ENCODE measurements around the gene ARMH1. TPM values are rescaled to one million over a fixed set of nuclear protein-coding genes. Genes with fewer than 3 reads are reported as not detected.
A peak's percentile ranks its signal among the peaks of the same experiment; 100 is the strongest.
"Not testable (repeated sequence)": the region's sequence is repeated elsewhere in the genome, so short reads cannot be mapped to it uniquely, and the experiment has no call there.

The ARMH1 gene
- total and polyA plus RNA-seq, 5 donors from 2014 or later, result 3.0 to 24.8 (median 4.9) TPM

DNA sequence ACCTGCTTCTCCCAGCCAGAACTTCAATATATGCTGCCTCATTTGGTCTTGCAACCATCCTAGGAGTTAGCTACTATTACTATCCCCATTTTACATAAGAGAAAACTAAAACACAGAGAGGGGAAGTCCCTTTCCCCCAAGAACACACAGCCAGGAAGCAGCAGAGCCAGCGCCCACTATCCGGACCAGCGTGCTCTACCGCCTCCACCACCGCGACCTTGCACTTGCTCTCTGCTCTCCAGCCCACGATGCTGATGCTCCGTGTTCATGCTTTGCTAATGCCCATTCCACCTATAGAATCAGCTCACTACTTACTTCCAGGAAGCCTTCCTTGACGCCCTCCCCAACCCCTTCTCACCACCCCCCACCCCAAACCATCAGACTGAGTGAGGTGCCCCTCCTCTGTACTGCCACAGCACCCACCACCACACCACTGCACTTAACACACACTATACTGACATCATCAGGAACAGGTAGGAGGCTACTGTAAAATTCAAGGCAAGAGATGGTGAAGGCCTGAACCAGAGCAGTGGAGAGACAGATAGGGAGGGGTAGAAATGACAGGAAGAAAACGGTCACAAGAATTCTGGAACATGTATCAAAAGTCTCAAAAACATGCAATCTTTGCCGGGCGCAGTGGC is 9.7 kb upstream of the ARMH1 start:
- H3K4me3 Mint-ChIP-seq, result peak overlapping the region; percentile 4 to 82 (median 32)
- no peaks in the 10 kb centered on the region for H3K9me3 Mint-ChIP-seq
- H3K4me1 ChIP-seq (ENCODE audit: control insufficient read depth, insufficient read depth, low read length, poor library complexity, severe bottlenecking), result peaks cover 7% of the 10 kb centered on the region
- no peaks in the 10 kb centered on the region for H3K9me3 ChIP-seq (ENCODE audit: control insufficient read depth in 2 of 2, low read length in 2 of 2)
- peak in 2 of 3 donors; percentile 13 to 46 for DNase-seq
- H3K27me3 Mint-ChIP-seq, result no peaks in the 10 kb centered on the region
- H3K36me3 Mint-ChIP-seq, result no peaks in the 10 kb centered on the region
- peaks cover 5 to 20% (median 12%) of the 10 kb centered on the region in 4 donors for H3K4me1 Mint-ChIP-seq
- H3K27ac Mint-ChIP-seq, result peak overlapping the region; percentile 53 to 91 (median 91)
- H3K27me3 ChIP-seq (ENCODE audit: control insufficient read depth, insufficient read depth, low read length), result no peaks in the 10 kb centered on the region
- no peak overlapping the region for H3K27ac ChIP-seq (ENCODE audit: insufficient read depth, low read length, poor library complexity, severe bottlenecking)
- ATAC-seq (ENCODE audit: low read depth in 2 of 2), result peak; percentile 58 to 72
- peak overlapping the region; percentile 41 for H3K4me3 ChIP-seq (ENCODE audit: low read depth, low read length)
- no peaks in the 10 kb centered on the region for H3K36me3 ChIP-seq (ENCODE audit: control insufficient read depth, insufficient read depth, low read length)

DNA sequence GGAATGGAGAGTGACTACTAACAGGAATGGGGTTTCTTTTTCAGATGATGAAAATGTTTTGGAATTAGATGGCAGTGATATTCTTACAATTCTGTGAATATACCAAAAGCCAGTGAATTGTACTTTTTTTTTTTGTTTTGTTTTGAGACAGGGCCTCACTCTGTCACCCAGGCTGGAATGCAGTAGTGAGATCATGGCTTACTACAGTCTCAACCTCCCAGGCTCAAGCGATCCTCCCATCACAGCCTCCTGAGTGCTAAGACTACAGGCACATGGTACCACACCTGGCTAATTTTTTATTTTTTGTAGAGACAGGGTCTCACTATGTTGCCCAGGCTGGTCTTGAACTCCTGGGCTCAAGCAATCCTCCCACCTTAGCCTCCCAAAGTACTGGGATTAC is 7.8 kb upstream of the ARMH1 start:
- not testable (repeated sequence) for H3K27me3 Mint-ChIP-seq; H3K36me3 Mint-ChIP-seq; H3K4me3 Mint-ChIP-seq; H3K9me3 Mint-ChIP-seq; H3K27ac ChIP-seq (ENCODE audit: insufficient read depth, low read length, poor library complexity, severe bottlenecking); H3K4me3 ChIP-seq (ENCODE audit: low read depth, low read length); DNase-seq; H3K27me3 ChIP-seq (ENCODE audit: control insufficient read depth, insufficient read depth, low read length); ATAC-seq (ENCODE audit: low read depth in 2 of 2); H3K9me3 ChIP-seq (ENCODE audit: control insufficient read depth in 2 of 2, low read length in 2 of 2); H3K4me1 ChIP-seq (ENCODE audit: control insufficient read depth, insufficient read depth, low read length, poor library complexity, severe bottlenecking); H3K36me3 ChIP-seq (ENCODE audit: control insufficient read depth, insufficient read depth, low read length)
- H3K27ac Mint-ChIP-seq, result peak overlapping the region in 1 of 3 donors; percentile 74
- peaks cover 5 to 20% (median 12%) of the 10 kb centered on the region in 4 donors for H3K4me1 Mint-ChIP-seq

DNA sequence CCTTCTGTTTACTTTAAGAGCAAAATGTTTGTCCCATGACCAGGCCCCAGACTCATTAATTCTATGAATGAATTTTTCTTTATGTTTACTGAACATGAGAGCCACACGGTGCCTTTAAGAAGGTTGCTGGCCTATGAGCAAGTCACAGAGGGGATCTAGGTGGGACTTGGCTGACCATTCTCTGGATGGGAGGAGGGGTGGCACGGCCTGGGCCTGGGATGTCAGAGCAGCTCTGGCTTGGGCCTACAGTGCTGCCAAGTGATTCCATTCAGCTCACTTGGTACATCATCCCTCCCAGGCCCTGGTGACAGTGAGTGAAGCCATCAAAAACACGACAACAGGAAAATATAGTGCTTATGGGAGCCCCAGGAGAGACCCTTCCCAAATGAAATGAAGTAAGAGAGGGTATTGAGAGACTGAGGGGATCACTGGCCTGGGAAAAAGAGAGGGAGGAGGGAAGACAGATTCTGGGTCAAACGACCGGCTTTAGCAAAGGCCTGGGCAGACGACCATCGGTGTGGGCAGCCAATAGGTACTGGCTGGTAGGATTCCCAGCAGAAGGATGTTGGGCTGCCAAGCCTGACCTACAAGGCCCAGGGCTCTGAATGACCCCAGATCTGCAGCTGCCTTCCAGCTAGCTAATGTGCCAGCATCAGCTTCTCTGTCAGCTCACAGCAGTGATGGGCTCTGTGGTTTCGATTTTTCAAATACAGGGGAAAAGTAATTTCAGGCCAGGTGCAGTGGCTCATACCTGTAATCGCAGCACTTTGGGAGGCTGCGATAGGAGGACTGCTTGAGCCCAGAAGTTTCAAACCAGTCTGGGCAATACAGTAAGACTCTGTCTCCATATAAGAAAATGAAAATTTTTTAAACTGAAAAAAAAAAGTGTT is 3.5 kb upstream of the ARMH1 start:
- Mint-ChIP-seq H3K4me3 (peak overlapping the region in 1 of 4 donors; percentile 50), H3K27me3 (no peaks in the 10 kb centered on the region), H3K36me3 (no peaks in the 10 kb centered on the region), H3K27ac (peak overlapping the region in 1 of 3 donors; percentile 31), H3K9me3 (no peaks in the 10 kb centered on the region), H3K4me1 (peaks cover 0 to 23% (median 7%) of the 10 kb centered on the region in 4 donors)
- ATAC-seq (ENCODE audit: low read depth in 2 of 2), result no peak
- Histone ChIP-seq H3K9me3 (ENCODE audit: control insufficient read depth in 2 of 2, low read length in 2 of 2) (no peaks in the 10 kb centered on the region), H3K36me3 (ENCODE audit: control insufficient read depth, insufficient read depth, low read length) (no peaks in the 10 kb centered on the region), H3K4me3 (ENCODE audit: low read depth, low read length) (no peak overlapping the region), H3K27ac (ENCODE audit: insufficient read depth, low read length, poor library complexity, severe bottlenecking) (no peak overlapping the region), H3K27me3 (ENCODE audit: control insufficient read depth, insufficient read depth, low read length) (no peaks in the 10 kb centered on the region), H3K4me1 (ENCODE audit: control insufficient read depth, insufficient read depth, low read length, poor library complexity, severe bottlenecking) (peaks cover 20% of the 10 kb centered on the region)
- DNase-seq, result no peak

DNA sequence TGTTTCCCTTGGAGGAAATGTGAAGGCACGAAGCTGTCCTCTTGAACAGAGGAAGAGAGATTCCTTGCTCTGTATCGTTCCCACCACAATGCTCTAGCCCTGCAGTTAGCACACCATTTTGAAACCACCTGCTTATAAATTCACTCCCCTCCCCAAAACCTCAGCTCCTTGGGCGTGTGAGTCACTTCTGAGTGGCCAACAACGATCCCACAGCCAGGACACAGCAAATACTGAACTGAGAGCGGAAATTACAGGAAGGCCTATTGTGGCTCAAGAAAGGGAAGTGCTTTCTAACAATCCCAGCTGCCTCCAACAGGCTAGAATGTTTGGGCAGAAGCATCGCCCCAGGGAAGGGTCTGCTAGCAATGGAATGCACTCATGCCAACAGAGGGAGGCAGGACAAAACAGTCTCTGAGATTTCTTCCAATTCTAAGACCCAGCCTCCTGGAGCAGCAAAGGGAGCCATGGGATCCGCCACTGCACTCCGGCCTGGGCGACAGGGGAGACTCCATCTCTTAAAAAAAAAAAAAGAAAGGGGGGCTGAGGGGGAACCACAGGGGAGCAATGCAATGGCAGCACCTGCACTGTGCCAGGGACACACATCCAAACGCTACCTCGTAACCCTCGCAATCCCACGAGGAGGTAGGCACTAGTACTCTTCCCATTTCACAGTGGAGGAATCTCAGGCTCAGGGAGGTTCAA is 2.1 kb upstream of the ARMH1 start:
- Mint-ChIP-seq H3K9me3 (no peaks in the 10 kb centered on the region), H3K36me3 (no peaks in the 10 kb centered on the region), H3K27ac (no peak overlapping the region), H3K4me3 (peak overlapping the region; percentile 16 to 86 (median 36)), H3K27me3 (no peaks in the 10 kb centered on the region), H3K4me1 (peaks cover 0 to 23% (median 7%) of the 10 kb centered on the region in 4 donors)
- no peak for ATAC-seq (ENCODE audit: low read depth in 2 of 2)
- H3K9me3 ChIP-seq (ENCODE audit: control insufficient read depth in 2 of 2, low read length in 2 of 2), result no peaks in the 10 kb centered on the region
- H3K36me3 ChIP-seq (ENCODE audit: control insufficient read depth, insufficient read depth, low read length), result no peaks in the 10 kb centered on the region
- no peaks in the 10 kb centered on the region for H3K27me3 ChIP-seq (ENCODE audit: control insufficient read depth, insufficient read depth, low read length)
- H3K4me3 ChIP-seq (ENCODE audit: low read depth, low read length), result no peak overlapping the region
- H3K4me1 ChIP-seq (ENCODE audit: control insufficient read depth, insufficient read depth, low read length, poor library complexity, severe bottlenecking), result peaks cover 20% of the 10 kb centered on the region
- no peak overlapping the region for H3K27ac ChIP-seq (ENCODE audit: insufficient read depth, low read length, poor library complexity, severe bottlenecking)
- DNase-seq, result no peak

DNA sequence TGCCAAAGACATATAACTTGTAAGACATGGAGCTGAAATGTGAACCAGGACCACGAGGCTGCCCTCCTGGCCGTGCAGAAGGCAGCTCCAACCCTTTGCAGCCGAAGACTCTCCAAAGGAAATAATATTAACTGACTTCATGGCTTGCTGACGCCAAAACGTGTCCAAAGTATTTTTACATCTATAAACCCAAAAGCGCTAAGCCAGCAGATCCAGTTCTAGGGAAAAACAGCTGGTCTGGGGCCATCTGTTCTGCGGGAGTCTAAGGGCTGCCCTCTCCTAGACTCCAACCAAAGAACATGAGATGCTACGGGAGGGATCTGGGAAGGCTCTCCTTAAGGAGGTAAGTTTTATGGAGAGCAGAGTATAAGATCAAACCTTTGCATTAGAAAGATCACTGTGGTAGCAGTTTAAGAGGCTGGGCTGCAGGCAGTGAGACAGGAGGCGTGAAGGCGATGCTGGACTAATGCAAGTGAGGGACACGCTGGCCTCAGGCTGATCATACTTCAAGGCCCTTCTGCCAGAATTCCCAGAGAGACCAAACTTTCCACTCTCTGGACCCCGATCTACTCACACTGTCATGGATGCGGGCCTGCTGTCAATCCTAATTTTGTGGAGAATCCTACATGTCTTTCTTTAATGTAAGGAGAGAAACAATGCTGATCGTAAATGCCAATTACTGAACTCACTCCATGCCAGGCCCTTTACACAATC is 1.4 kb upstream of the ARMH1 start:
- Mint-ChIP-seq H3K4me1 (peaks cover 0 to 23% (median 7%) of the 10 kb centered on the region in 4 donors), H3K27ac (peak overlapping the region in 2 of 3 donors; percentile 84 to 94), H3K36me3 (no peaks in the 10 kb centered on the region), H3K9me3 (no peaks in the 10 kb centered on the region), H3K27me3 (no peaks in the 10 kb centered on the region), H3K4me3 (peak overlapping the region; percentile 81 to 94 (median 88))
- Histone ChIP-seq H3K36me3 (ENCODE audit: control insufficient read depth, insufficient read depth, low read length) (no peaks in the 10 kb centered on the region), H3K27ac (ENCODE audit: insufficient read depth, low read length, poor library complexity, severe bottlenecking) (peak overlapping the region; percentile 82), H3K9me3 (ENCODE audit: control insufficient read depth in 2 of 2, low read length in 2 of 2) (no peaks in the 10 kb centered on the region), H3K4me3 (ENCODE audit: low read depth, low read length) (peak overlapping the region; percentile 77), H3K27me3 (ENCODE audit: control insufficient read depth, insufficient read depth, low read length) (no peaks in the 10 kb centered on the region), H3K4me1 (ENCODE audit: control insufficient read depth, insufficient read depth, low read length, poor library complexity, severe bottlenecking) (peaks cover 20% of the 10 kb centered on the region)
- DNase-seq (no peak), ATAC-seq (ENCODE audit: low read depth in 2 of 2) (no peak)

DNA sequence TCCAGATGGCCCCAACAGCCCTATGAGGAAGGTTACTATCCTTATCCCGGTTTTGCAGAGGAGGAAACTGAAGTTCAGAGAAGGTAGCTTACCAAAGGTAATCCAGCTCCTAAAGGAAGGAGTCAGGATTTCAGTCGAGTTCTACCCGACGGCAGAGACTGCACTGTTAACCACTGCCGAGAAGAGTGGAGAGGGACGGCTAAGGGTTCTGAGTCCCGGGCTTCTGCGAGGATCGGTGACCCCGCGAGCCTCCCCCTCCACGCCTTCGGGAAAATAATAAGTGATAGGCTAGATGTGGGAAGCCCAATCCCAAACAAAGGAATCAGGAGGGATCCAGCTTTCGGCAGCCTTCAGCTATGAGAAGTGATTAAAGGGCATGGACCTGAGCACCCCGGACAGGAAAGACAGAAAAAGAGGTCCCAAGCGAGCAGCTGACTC is 820 bp upstream of the ARMH1 start:
- ATAC-seq (ENCODE audit: low read depth in 2 of 2), result no peak

DNA sequence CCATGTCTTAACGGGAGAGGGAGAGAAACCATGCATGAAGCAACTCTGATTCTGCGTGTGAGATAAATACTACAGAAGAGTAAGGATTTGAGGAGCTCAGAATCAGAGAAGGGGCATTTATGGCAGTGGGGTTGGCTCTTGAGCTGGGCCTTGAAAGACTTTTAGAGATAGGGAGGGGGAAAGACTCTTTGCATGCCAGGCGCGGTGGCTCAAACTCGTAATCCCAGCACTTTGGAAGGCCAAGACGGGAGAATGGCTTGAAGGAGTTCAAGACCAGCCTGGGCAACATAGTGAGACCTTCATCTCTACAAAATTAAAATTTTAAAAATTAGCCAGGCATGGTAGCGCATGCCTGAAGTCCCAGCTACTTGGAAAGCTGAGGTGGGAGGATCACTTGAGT is 672 bp downstream of the ARMH1 start:
- H3K4me1 ChIP-seq (ENCODE audit: control insufficient read depth, insufficient read depth, low read length, poor library complexity, severe bottlenecking), result peaks cover 20% of the 10 kb centered on the region
- Mint-ChIP-seq H3K27me3 (peaks cover 5% of the 10 kb centered on the region), H3K36me3 (no peaks in the 10 kb centered on the region), H3K4me3 (peak overlapping the region; percentile 81 to 94 (median 88)), H3K9me3 (no peaks in the 10 kb centered on the region), H3K4me1 (peaks cover 0 to 23% (median 7%) of the 10 kb centered on the region in 4 donors), H3K27ac (peak overlapping the region; percentile 52 to 94 (median 84))
- no peak overlapping the region for H3K27ac ChIP-seq (ENCODE audit: insufficient read depth, low read length, poor library complexity, severe bottlenecking)
- ATAC-seq (ENCODE audit: low read depth in 2 of 2) (no peak), DNase-seq (no peak)
- no peaks in the 10 kb centered on the region for H3K9me3 ChIP-seq (ENCODE audit: control insufficient read depth in 2 of 2, low read length in 2 of 2)
- H3K36me3 ChIP-seq (ENCODE audit: control insufficient read depth, insufficient read depth, low read length), result no peaks in the 10 kb centered on the region
- no peaks in the 10 kb centered on the region for H3K27me3 ChIP-seq (ENCODE audit: control insufficient read depth, insufficient read depth, low read length)
- peak overlapping the region; percentile 77 for H3K4me3 ChIP-seq (ENCODE audit: low read depth, low read length)

More for the DNA sequence above, 820 bp upstream of the ARMH1 start:
- Mint-ChIP-seq H3K27me3 (no peaks in the 10 kb centered on the region), H3K27ac (peak overlapping the region; percentile 84 to 94 (median 84)), H3K9me3 (no peaks in the 10 kb centered on the region), H3K36me3 (no peaks in the 10 kb centered on the region), H3K4me1 (peaks cover 0 to 23% (median 7%) of the 10 kb centered on the region in 4 donors), H3K4me3 (peak overlapping the region; percentile 81 to 94 (median 88))
- Histone ChIP-seq H3K9me3 (ENCODE audit: control insufficient read depth in 2 of 2, low read length in 2 of 2) (no peaks in the 10 kb centered on the region), H3K4me3 (ENCODE audit: low read depth, low read length) (peak overlapping the region; percentile 77), H3K36me3 (ENCODE audit: control insufficient read depth, insufficient read depth, low read length) (no peaks in the 10 kb centered on the region), H3K27me3 (ENCODE audit: control insufficient read depth, insufficient read depth, low read length) (no peaks in the 10 kb centered on the region), H3K4me1 (ENCODE audit: control insufficient read depth, insufficient read depth, low read length, poor library complexity, severe bottlenecking) (peaks cover 20% of the 10 kb centered on the region), H3K27ac (ENCODE audit: insufficient read depth, low read length, poor library complexity, severe bottlenecking) (peak overlapping the region; percentile 82)
- DNase-seq, result no peak
